Measurements from ENCODE around the gene MAD1L1. TPM values are rescaled to one million over a fixed set of nuclear protein-coding genes. Genes with fewer than 3 reads are reported as not detected.

Gene MAD1L1
- total and polyA plus RNA-seq, 4 donors: 12.8 to 20.7 (median 16.5) TPM

DNA sequence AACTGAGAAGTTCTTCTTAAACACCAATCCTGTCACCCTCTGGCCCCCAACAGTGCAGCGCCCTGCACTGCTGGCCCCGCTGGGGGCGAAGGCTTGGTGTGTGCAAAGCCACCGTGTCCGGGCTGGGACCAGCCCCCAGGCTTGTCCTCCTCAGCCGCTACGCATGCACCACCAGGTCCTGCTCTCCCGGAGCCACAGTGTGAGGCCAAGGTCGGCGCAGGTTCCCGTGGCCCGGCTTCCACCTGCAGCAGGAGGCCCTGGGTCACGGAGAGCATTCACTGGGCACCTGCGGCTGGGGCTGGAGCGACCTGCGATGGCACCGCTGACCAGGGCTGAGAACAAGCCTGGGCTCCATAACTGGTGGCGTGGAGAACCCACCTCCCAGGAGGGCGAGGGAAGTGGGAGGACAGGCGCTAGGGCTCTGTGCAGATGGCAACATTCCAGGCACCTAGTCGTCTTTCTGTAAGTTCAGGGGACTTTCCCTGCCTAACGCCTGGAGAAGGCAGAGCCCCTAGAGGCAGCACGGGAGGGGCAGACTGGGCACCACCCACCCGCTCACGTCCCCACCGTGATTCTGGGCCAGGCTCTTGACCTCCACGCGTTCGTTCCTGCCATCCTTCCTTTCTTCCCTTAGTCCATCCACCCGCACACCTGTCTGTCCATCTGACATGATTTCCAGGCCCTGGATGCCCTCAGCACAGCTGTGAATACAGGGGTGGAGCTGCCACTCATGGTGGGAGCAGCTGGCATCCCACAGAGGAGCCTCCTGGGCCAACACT, 291.1 kb downstream of the MAD1L1 start:
- Histone ChIP-seq H3K36me3 (ENCODE audit: control insufficient read depth in 4 of 4, insufficient read depth in 3 of 4, low read depth in 1 of 4, low read length in 3 of 4) (no peaks in the 10 kb centered on the region), H3K9ac (ENCODE audit: low read depth in 1 of 2, low read length in 2 of 2) (no peak overlapping the region), H3K9me3 (ENCODE audit: control insufficient read depth in 4 of 4, low read length in 3 of 4) (no peaks in the 10 kb centered on the region), H3K4me1 (ENCODE audit: control insufficient read depth in 4 of 4, insufficient read depth in 4 of 4, low read length in 3 of 4) (no peaks in the 10 kb centered on the region), H3K27me3 (ENCODE audit: control insufficient read depth in 4 of 4, insufficient read depth in 4 of 4, low read length in 3 of 4) (no peaks in the 10 kb centered on the region), H3K27ac (ENCODE audit: low read depth in 1 of 2, low read length in 2 of 2) (no peak overlapping the region), H3K4me3 (ENCODE audit: low read depth in 1 of 3, low read length in 3 of 3) (no peak overlapping the region)
- TF ChIP-seq HNF4A (conservative IDR thresholded peaks at IDR 0.05) (no peak), YY1 (IDR thresholded peaks at IDR 0.05) (no peak), CTCF (IDR thresholded peaks at IDR 0.05; ENCODE audit: low read depth, low read length, missing input control) (no peak), FOXA1 (IDR thresholded peaks at IDR 0.05) (no peak), TAF1 (conservative IDR thresholded peaks at IDR 0.05) (no peak)
- WGBS: 91% methylated on average over 30 of the region's 30 CpGs
- DNase-seq (ENCODE audit: low spot score): no peak

- DNase-seq (ENCODE audit: low spot score): no peak
- Histone ChIP-seq H3K4me1 (ENCODE audit: control insufficient read depth in 4 of 4, insufficient read depth in 4 of 4, low read length in 3 of 4) (no peaks in the 10 kb centered on the region), H3K4me3 (ENCODE audit: low read depth in 1 of 3, low read length in 3 of 3) (no peak overlapping the region), H3K27me3 (ENCODE audit: control insufficient read depth in 4 of 4, insufficient read depth in 4 of 4, low read length in 3 of 4) (no peaks in the 10 kb centered on the region), H3K9ac (ENCODE audit: low read depth in 1 of 2, low read length in 2 of 2) (no peak overlapping the region), H3K9me3 (ENCODE audit: control insufficient read depth in 4 of 4, low read length in 3 of 4) (no peaks in the 10 kb centered on the region), H3K27ac (ENCODE audit: low read depth in 1 of 2, low read length in 2 of 2) (no peak overlapping the region), H3K36me3 (ENCODE audit: control insufficient read depth in 4 of 4, insufficient read depth in 3 of 4, low read depth in 1 of 4, low read length in 3 of 4) (no peaks in the 10 kb centered on the region)
- 84% methylated on average over 16 of the region's 16 CpGs for WGBS
- TF ChIP-seq FOXA2 (IDR thresholded peaks at IDR 0.05): no peak
- TF ChIP-seq SP1 (IDR thresholded peaks at IDR 0.05): no peak
- no peak for TF ChIP-seq YY1 (IDR thresholded peaks at IDR 0.05)
- no peak for TF ChIP-seq RXRA (IDR thresholded peaks at IDR 0.05)
- TF ChIP-seq ATF3 (IDR thresholded peaks at IDR 0.05): no peak
- no peak for TF ChIP-seq TAF1 (conservative IDR thresholded peaks at IDR 0.05)
- TF ChIP-seq, protein P1, sequence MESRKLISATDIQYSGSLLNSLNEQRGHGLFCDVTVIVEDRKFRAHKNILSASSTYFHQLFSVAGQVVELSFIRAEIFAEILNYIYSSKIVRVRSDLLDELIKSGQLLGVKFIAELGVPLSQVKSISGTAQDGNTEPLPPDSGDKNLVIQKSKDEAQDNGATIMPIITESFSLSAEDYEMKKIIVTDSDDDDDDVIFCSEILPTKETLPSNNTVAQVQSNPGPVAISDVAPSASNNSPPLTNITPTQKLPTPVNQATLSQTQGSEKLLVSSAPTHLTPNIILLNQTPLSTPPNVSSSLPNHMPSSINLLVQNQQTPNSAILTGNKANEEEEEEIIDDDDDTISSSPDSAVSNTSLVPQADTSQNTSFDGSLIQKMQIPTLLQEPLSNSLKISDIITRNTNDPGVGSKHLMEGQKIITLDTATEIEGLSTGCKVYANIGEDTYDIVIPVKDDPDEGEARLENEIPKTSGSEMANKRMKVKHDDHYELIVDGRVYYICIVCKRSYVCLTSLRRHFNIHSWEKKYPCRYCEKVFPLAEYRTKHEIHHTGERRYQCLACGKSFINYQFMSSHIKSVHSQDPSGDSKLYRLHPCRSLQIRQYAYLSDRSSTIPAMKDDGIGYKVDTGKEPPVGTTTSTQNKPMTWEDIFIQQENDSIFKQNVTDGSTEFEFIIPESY (IDR thresholded peaks at IDR 0.05): no peak
- TF ChIP-seq JUND (IDR thresholded peaks at IDR 0.05): no peak
Observed at GRCh38 chr7:1940863-1941262, 291.9 kb downstream of the MAD1L1 start.

- H3K4me3 ChIP-seq (ENCODE audit: low read depth in 1 of 3, low read length in 3 of 3): peak overlapping the region in 1 of 3 donors; percentile 11
- H3K4me1 ChIP-seq (ENCODE audit: control insufficient read depth in 4 of 4, insufficient read depth in 4 of 4, low read length in 3 of 4): no peaks in the 10 kb centered on the region
- TF ChIP-seq, protein P2, sequence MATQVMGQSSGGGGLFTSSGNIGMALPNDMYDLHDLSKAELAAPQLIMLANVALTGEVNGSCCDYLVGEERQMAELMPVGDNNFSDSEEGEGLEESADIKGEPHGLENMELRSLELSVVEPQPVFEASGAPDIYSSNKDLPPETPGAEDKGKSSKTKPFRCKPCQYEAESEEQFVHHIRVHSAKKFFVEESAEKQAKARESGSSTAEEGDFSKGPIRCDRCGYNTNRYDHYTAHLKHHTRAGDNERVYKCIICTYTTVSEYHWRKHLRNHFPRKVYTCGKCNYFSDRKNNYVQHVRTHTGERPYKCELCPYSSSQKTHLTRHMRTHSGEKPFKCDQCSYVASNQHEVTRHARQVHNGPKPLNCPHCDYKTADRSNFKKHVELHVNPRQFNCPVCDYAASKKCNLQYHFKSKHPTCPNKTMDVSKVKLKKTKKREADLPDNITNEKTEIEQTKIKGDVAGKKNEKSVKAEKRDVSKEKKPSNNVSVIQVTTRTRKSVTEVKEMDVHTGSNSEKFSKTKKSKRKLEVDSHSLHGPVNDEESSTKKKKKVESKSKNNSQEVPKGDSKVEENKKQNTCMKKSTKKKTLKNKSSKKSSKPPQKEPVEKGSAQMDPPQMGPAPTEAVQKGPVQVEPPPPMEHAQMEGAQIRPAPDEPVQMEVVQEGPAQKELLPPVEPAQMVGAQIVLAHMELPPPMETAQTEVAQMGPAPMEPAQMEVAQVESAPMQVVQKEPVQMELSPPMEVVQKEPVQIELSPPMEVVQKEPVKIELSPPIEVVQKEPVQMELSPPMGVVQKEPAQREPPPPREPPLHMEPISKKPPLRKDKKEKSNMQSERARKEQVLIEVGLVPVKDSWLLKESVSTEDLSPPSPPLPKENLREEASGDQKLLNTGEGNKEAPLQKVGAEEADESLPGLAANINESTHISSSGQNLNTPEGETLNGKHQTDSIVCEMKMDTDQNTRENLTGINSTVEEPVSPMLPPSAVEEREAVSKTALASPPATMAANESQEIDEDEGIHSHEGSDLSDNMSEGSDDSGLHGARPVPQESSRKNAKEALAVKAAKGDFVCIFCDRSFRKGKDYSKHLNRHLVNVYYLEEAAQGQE (IDR thresholded peaks at IDR 0.05): peak; percentile 37
- no peak for TF ChIP-seq RAD21 (IDR thresholded peaks at IDR 0.05)
- peak overlapping the region in 1 of 2 donors; percentile 25 for H3K27ac ChIP-seq (ENCODE audit: low read depth in 1 of 2, low read length in 2 of 2)
- H3K36me3 ChIP-seq (ENCODE audit: control insufficient read depth in 4 of 4, insufficient read depth in 3 of 4, low read depth in 1 of 4, low read length in 3 of 4): no peaks in the 10 kb centered on the region
- no peaks in the 10 kb centered on the region for H3K9me3 ChIP-seq (ENCODE audit: control insufficient read depth in 4 of 4, low read length in 3 of 4)
- WGBS: 80% methylated on average over 21 of the region's 21 CpGs
- no peaks in the 10 kb centered on the region for H3K27me3 ChIP-seq (ENCODE audit: control insufficient read depth in 4 of 4, insufficient read depth in 4 of 4, low read length in 3 of 4)
- no peak for DNase-seq (ENCODE audit: low spot score)
- H3K9ac ChIP-seq (ENCODE audit: low read depth in 1 of 2, low read length in 2 of 2): no peak overlapping the region
Observed at GRCh38 chr7:1940402-1940786, 292.4 kb downstream of the MAD1L1 start.
